Osteoblast (primary cell): ENCODE measurements around the gene MAGI1. TPM values are rescaled to one million over a fixed set of nuclear protein-coding genes. Genes with fewer than 3 reads are reported as not detected.

ENCODE experiments used
- DNase-seq: peaks from one replicate; pipeline ENCODE4 v3.0.0; 2011; ENCODE audit warnings: low spot score, mixed read lengths; ENCODE audit not compliant: insufficient read length; ENCODE audit errors: missing footprints
- H2AFZ ChIP-seq: 2 replicates; pipeline ENCODE4 v1.6.0; 2011; ENCODE audit warnings: mild to moderate bottlenecking, low read length
- H3K27ac ChIP-seq: 2 replicates; pipeline ENCODE4 v1.5.1; 2011; ENCODE audit warnings: mild to moderate bottlenecking, low read depth, low read length, moderate library complexity
- H3K27me3 ChIP-seq: 2 replicates; pipeline ENCODE4 v1.6.0; 2012; ENCODE audit warnings: mild to moderate bottlenecking, control low read depth, inconsistent platforms, low read length, moderate library complexity; ENCODE audit not compliant: insufficient read depth
- H3K36me3 ChIP-seq: 2 replicates; pipeline ENCODE4 v1.5.1; 2011; ENCODE audit warnings: mild to moderate bottlenecking, low read length, control low read depth, moderate library complexity; ENCODE audit not compliant: insufficient read depth
- H3K4me1 ChIP-seq: 2 replicates; pipeline ENCODE4 v1.5.1; 2011; ENCODE audit warnings: mild to moderate bottlenecking, low read length, control low read depth, moderate library complexity; ENCODE audit not compliant: insufficient read depth
- H3K4me2 ChIP-seq: 2 replicates; pipeline ENCODE4 v1.6.0; 2011; ENCODE audit warnings: mild to moderate bottlenecking, low read length; ENCODE audit not compliant: insufficient read depth
- H3K4me3 ChIP-seq: fragments of 200-600 bp; sonication (generic); 3 replicates; pipeline ENCODE4 v1.5.1; 2012; ENCODE audit warnings: mild to moderate bottlenecking, low read length, inconsistent platforms; ENCODE audit not compliant: insufficient read depth
- H3K79me2 ChIP-seq: 2 replicates; pipeline ENCODE4 v1.6.0; 2012; ENCODE audit warnings: mild to moderate bottlenecking, low read length, control low read depth, inconsistent platforms; ENCODE audit not compliant: insufficient read depth
- H3K9me3 ChIP-seq: 2 replicates; pipeline ENCODE4 v1.5.1; 2011; ENCODE audit warnings: low read depth, low read length, control low read depth
- H4K20me1 ChIP-seq: 2 replicates; pipeline ENCODE4 v1.6.0; 2012; ENCODE audit warnings: mild to moderate bottlenecking, low read length, control low read depth; ENCODE audit not compliant: insufficient read depth
- CTCF ChIP-seq: IDR thresholded peaks from 2 replicates; pipeline ENCODE4 v1.5.1; 2011; ENCODE audit warnings: mild to moderate bottlenecking, low read depth, low read length, moderate library complexity; ENCODE audit errors: extremely low read depth
- small RNA-seq: library from RNA; depleted of rRNA; stranded (forward); fragments of <200 nt; gene quantifications from one replicate; pipeline ENCODE3, GENCODE V24; 2012
- total RNA-seq: library from RNA; depleted of rRNA; stranded (reverse); fragments of >200 nt; gene quantifications from 2 replicates; pipeline ENCODE4 v1.2.3, GENCODE V29; 2012

MAGI1 gene
- total RNA-seq, 1 donor: 66.6 TPM

GRCh38 chr3:65314916-65315315 is 723.8 kb downstream of the MAGI1 start:
- Histone ChIP-seq H3K4me1 (no peaks in the 10 kb centered on the region), H3K27me3 (peaks cover 3% of the 10 kb centered on the region), H2AFZ (no peak overlapping the region), H3K36me3 (no peaks in the 10 kb centered on the region), H4K20me1 (no peaks in the 10 kb centered on the region), H3K4me3 (no peak overlapping the region), H3K27ac (no peak overlapping the region), H3K79me2 (no peaks in the 10 kb centered on the region), H3K9me3 (no peaks in the 10 kb centered on the region), H3K4me2 (no peak overlapping the region)
- no peak for TF ChIP-seq CTCF
- DNase-seq: no peak

- no peaks in the 10 kb centered on the region for H3K9me3 ChIP-seq
- H3K4me2 ChIP-seq: no peak overlapping the region
- H3K4me3 ChIP-seq: no peak overlapping the region
- H3K79me2 ChIP-seq: no peaks in the 10 kb centered on the region
- no peak for DNase-seq
- H2AFZ ChIP-seq: no peak overlapping the region
- H3K27me3 ChIP-seq: peaks cover 3% of the 10 kb centered on the region
- no peaks in the 10 kb centered on the region for H3K4me1 ChIP-seq
- no peaks in the 10 kb centered on the region for H4K20me1 ChIP-seq
- TF ChIP-seq CTCF: no peak
- H3K36me3 ChIP-seq: no peaks in the 10 kb centered on the region
- no peak overlapping the region for H3K27ac ChIP-seq
Observed at GRCh38 chr3:65314269-65314668, 724.4 kb downstream of the MAGI1 start.

GRCh38 chr3:65313666-65314065 is 725.1 kb downstream of the MAGI1 start:
- H4K20me1 ChIP-seq: no peaks in the 10 kb centered on the region
- no peak for DNase-seq
- H3K36me3 ChIP-seq: no peaks in the 10 kb centered on the region
- no peaks in the 10 kb centered on the region for H3K4me1 ChIP-seq
- H3K9me3 ChIP-seq: no peaks in the 10 kb centered on the region
- no peaks in the 10 kb centered on the region for H3K79me2 ChIP-seq
- H3K4me2 ChIP-seq: no peak overlapping the region
- H2AFZ ChIP-seq: no peak overlapping the region
- no peak for TF ChIP-seq CTCF
- no peak overlapping the region for H3K4me3 ChIP-seq
- H3K27ac ChIP-seq: no peak overlapping the region
- peaks cover 3% of the 10 kb centered on the region for H3K27me3 ChIP-seq

GRCh38 chr3:65305836-65306235 is 732.9 kb downstream of the MAGI1 start:
- H3K4me2 ChIP-seq: no peak overlapping the region
- no peaks in the 10 kb centered on the region for H4K20me1 ChIP-seq
- H3K27ac ChIP-seq: no peak overlapping the region
- no peaks in the 10 kb centered on the region for H3K27me3 ChIP-seq
- H3K36me3 ChIP-seq: no peaks in the 10 kb centered on the region
- no peak for TF ChIP-seq CTCF
- no peak for DNase-seq
- no peaks in the 10 kb centered on the region for H3K4me1 ChIP-seq
- no peaks in the 10 kb centered on the region for H3K79me2 ChIP-seq
- H3K4me3 ChIP-seq: no peak overlapping the region
- no peaks in the 10 kb centered on the region for H3K9me3 ChIP-seq
- no peak overlapping the region for H2AFZ ChIP-seq

Small RNA genes lying within 50 kb of the gene (small RNA-seq; reads per million reads assigned to genes)
- not detected for gene RF00019

Other genes starting within 250 kb of the MAGI1 start
- 26.1 and 31.2 TPM in 2 replicates for gene SLC25A26, start 182.1 kb upstream of the MAGI1 start, total RNA-seq